Body of pancreas (tissue), 4 donors: Measurements from ENCODE around the gene CCDC148. TPM values are rescaled to one million over a fixed set of nuclear protein-coding genes. Genes with fewer than 3 reads are reported as not detected.

Source experiments
- ATAC-seq: fragments of 150-250 bp; one replicate; pipeline ENCODE4 v1.9.1; 2016
- DNase-seq, 4 donors: peaks; one replicate each; pipeline ENCODE4 v3.0.0-alpha.2; 2019
- H3K27ac ChIP-seq, 4 donors: fragments of 200-600 bp; sonication (generic); 1 replicate in 3 of 4; 2 replicates in 1 of 4; pipeline versions ENCODE4 v1.5.1 to v1.6.1; 2016 to 2019; ENCODE audit warnings: mild to moderate bottlenecking in 1 of 4, mixed read lengths in 1 of 4, moderate library complexity in 1 of 4
- H3K27me3 ChIP-seq, 2 donors: fragments of 200-600 bp; sonication (generic); one replicate each; pipeline ENCODE4 v1.6.0; 2016; ENCODE audit warnings: mild to moderate bottlenecking in 1 of 2
- H3K36me3 ChIP-seq, 2 donors: fragments of 200-600 bp; sonication (generic); replicated peaks in 1 of 2; 2 replicates each; pipeline ENCODE4 v1.5.1; 2016; ENCODE audit warnings: low read depth in 2 of 2; ENCODE audit not compliant: insufficient read depth in 1 of 2
- H3K4me1 ChIP-seq: fragments of 200-600 bp; sonication (generic); one replicate; pipeline ENCODE4 v1.6.0; 2016
- H3K4me3 ChIP-seq, 2 donors: fragments of 200-600 bp; sonication (generic); 1 replicate in 1 of 2; 2 replicates in 1 of 2; pipeline ENCODE4 v1.5.1; 2016 to 2019
- H3K9me3 ChIP-seq, 3 donors: fragments of 200-600 bp; sonication (generic); 1 replicate in 2 of 3; 2 replicates in 1 of 3; pipeline ENCODE4 v1.5.1; 2016
- POLR2A ChIP-seq, 3 donors: fragments of 450-650 bp; IDR thresholded peaks; one replicate each; pipeline ENCODE4 v1.6.1; 2016; ENCODE audit warnings: antibody characterized with exemption in 3 of 3, mild to moderate bottlenecking in 2 of 3
- WGBS, 2 donors: methylation state at CpG; one replicate each; pipeline ENCODE4 v1.1.5; 2017; 5-methylcytosine and 5-hydroxymethylcytosine counted together
- intact Hi-C: fragments of 100-400 bp; cut with DNase I; formaldehyde crosslinking; loops from one replicate; pipeline ENCODE4 v1.15.1; 2023
- total RNA-seq, 2 donors: library from RNA; depleted of rRNA; stranded (reverse); fragments of >200 nt; gene quantifications; one replicate each; pipeline ENCODE4 v1.1.0, GENCODE V29; 2016
- TF ChIP-seq, protein P1 (sequence below), 7 experiments: fragments of 450-650 bp in 4 of 7; fragments of 200-600 bp in 3 of 7; sonication (generic) in 3 of 7; IDR thresholded peaks; one replicate each; pipeline ENCODE4 v1.5.1; 2016 to 2019; ENCODE audit warnings: antibody characterized with exemption in 7 of 7

Gene CCDC148
- total RNA-seq, 2 donors from 2014 or later = 0.66 to 0.78 TPM

GRCh38 chr2:158134055-158134454 is 322.5 kb downstream of the CCDC148 start:
- DNase-seq (no peak), ATAC-seq (no peak)
- WGBS, 2 donors = 41 to 43% methylated on average over 4 of the region's 4 CpGs
- Histone ChIP-seq H3K27me3 (no peaks in the 10 kb centered on the region), H3K36me3 (no peaks in the 10 kb centered on the region), H3K9me3 (no peaks in the 10 kb centered on the region), H3K27ac (no peak overlapping the region), H3K4me3 (no peak overlapping the region), H3K4me1 (peaks cover 26% of the 10 kb centered on the region)
- no peak for TF ChIP-seq POLR2A (IDR thresholded peaks at IDR 0.05)
- TF ChIP-seq, protein P1, sequence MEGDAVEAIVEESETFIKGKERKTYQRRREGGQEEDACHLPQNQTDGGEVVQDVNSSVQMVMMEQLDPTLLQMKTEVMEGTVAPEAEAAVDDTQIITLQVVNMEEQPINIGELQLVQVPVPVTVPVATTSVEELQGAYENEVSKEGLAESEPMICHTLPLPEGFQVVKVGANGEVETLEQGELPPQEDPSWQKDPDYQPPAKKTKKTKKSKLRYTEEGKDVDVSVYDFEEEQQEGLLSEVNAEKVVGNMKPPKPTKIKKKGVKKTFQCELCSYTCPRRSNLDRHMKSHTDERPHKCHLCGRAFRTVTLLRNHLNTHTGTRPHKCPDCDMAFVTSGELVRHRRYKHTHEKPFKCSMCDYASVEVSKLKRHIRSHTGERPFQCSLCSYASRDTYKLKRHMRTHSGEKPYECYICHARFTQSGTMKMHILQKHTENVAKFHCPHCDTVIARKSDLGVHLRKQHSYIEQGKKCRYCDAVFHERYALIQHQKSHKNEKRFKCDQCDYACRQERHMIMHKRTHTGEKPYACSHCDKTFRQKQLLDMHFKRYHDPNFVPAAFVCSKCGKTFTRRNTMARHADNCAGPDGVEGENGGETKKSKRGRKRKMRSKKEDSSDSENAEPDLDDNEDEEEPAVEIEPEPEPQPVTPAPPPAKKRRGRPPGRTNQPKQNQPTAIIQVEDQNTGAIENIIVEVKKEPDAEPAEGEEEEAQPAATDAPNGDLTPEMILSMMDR (IDR thresholded peaks at IDR 0.05) = no peak
- intact Hi-C loops = no loop called here

GRCh38 chr2:158131919-158132566 is 324.5 kb downstream of the CCDC148 start:
- Histone ChIP-seq H3K4me1 (peaks cover 47% of the 10 kb centered on the region), H3K36me3 (no peaks in the 10 kb centered on the region), H3K4me3 (no peak overlapping the region), H3K27ac (peak overlapping the region in 3 of 4 donors; percentile 13 to 68 (median 50)), H3K27me3 (no peaks in the 10 kb centered on the region), H3K9me3 (no peaks in the 10 kb centered on the region)
- WGBS, 2 donors = 19 to 36% methylated on average over 7 of the region's 7 CpGs
- ATAC-seq (peak; percentile 58), DNase-seq (peak in 3 of 4 donors; percentile 26 to 59 (median 30))
- no peak for TF ChIP-seq POLR2A (IDR thresholded peaks at IDR 0.05)
- TF ChIP-seq, protein P1 (IDR thresholded peaks at IDR 0.05) = no peak
- intact Hi-C loops = no loop called here

GRCh38 chr2:158131483-158131912 is 325.1 kb downstream of the CCDC148 start:
- no peak for DNase-seq
- TF ChIP-seq, protein P1 (IDR thresholded peaks at IDR 0.05) = no peak
- TF ChIP-seq POLR2A (IDR thresholded peaks at IDR 0.05) = no peak
- Histone ChIP-seq H3K36me3 (no peaks in the 10 kb centered on the region), H3K9me3 (no peaks in the 10 kb centered on the region), H3K4me3 (no peak overlapping the region), H3K4me1 (peaks cover 51% of the 10 kb centered on the region), H3K27ac (peak overlapping the region; percentile 13 to 68 (median 43)), H3K27me3 (no peaks in the 10 kb centered on the region)
- no peak for ATAC-seq
- WGBS, 2 donors = 50 to 64% methylated on average over 1 of the region's 1 CpG
- intact Hi-C loops = no loop called here

GRCh38 chr2:158130832-158131473 is 325.6 kb downstream of the CCDC148 start:
- 61 to 66% methylated on average over 2 of the region's 2 CpGs for WGBS, 2 donors
- peak overlapping the region; percentile 6 to 68 (median 43) for H3K27ac ChIP-seq

More at GRCh38 chr2:158130832-158131473, 325.6 kb downstream of the CCDC148 start:
- Histone ChIP-seq H3K4me1 (peaks cover 51% of the 10 kb centered on the region), H3K4me3 (no peak overlapping the region), H3K27me3 (no peaks in the 10 kb centered on the region), H3K36me3 (no peaks in the 10 kb centered on the region), H3K9me3 (no peaks in the 10 kb centered on the region)
- ATAC-seq = peak; percentile 28
- intact Hi-C loops = no loop called here
- TF ChIP-seq, protein P1 (IDR thresholded peaks at IDR 0.05) = no peak
- no peak for TF ChIP-seq POLR2A (IDR thresholded peaks at IDR 0.05)
- DNase-seq = no peak
